GM19463 (cell line): ENCODE results near the gene KLHL2.
A peak's percentile ranks its signal among the peaks of the same experiment; 100 is the strongest.
"Not testable (repeated sequence)": the region's sequence is repeated elsewhere in the genome, so short reads cannot be mapped to it uniquely, and the experiment has no call there.

Experiments used
- ATAC-seq: cut with Tn5 transposase; IDR thresholded peaks from one replicate; pipeline ENCODE4 v1.9.1; 2021; ENCODE audit warnings: mild to moderate bottlenecking, moderate library complexity; ENCODE audit not compliant: unreplicated experiment

The KLHL2 gene

GRCh38 chr4:165199722-165200121, 7.6 kb upstream of the KLHL2 start:
- ATAC-seq = no peak

- ATAC-seq = no peak
Measured at GRCh38 chr4:165201806-165202205, 5.6 kb upstream of the KLHL2 start.

GRCh38 chr4:165203541-165204461, 3.6 kb upstream of the KLHL2 start:
- no peak for ATAC-seq

GRCh38 chr4:165204462-165204830, 2.9 kb upstream of the KLHL2 start:
- no peak for ATAC-seq

- peak; percentile 23 for ATAC-seq
Measured at GRCh38 chr4:165207016-165207430, 338 bp upstream of the KLHL2 start.

DNA sequence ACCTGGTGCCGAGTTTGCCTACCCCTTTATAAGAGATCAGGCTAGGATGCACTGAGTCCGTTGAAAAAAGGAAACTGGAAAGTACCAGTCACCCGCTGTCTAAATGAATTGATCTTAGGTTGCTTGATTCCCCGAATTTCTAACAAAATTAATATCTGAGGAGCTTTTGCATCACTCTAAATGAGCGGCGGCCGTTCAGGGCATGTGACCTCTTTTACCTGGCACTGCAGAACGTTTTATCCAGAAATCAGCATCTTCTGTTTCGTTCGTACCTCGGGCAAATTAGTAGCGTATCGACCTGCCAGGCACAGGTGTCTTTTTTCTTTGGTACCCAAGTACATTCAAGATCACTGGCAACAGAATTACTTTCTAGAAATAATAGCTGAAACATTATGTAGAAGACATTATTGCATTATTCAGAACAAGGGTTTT, 876 bp downstream of the KLHL2 start:
- peak; percentile 13 for ATAC-seq

- no peak for ATAC-seq
Measured at GRCh38 chr4:165208741-165209388, 1.5 kb downstream of the KLHL2 start.

DNA sequence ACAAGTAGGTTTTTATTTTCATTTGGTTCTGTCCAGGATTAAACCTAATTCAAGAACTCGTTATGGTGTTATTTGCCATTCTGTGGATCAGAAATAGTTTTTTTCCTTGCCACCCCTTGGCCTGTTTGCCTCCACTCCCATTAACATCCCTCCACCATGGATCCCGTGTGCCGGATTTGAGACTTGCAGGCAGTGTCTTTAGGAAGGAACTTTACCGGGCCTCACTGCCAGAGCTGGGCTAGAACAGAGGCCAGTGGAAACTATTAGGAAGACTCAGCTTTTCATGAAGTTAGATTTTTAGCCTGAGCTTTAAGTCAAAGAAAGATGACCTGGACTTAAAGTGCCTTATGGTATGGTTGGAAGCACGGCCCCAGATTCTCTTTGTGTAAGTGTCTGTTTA, 2.4 kb downstream of the KLHL2 start:
- ATAC-seq = no peak

GRCh38 chr4:165210566-165210965, 3.2 kb downstream of the KLHL2 start:
- no peak for ATAC-seq

DNA sequence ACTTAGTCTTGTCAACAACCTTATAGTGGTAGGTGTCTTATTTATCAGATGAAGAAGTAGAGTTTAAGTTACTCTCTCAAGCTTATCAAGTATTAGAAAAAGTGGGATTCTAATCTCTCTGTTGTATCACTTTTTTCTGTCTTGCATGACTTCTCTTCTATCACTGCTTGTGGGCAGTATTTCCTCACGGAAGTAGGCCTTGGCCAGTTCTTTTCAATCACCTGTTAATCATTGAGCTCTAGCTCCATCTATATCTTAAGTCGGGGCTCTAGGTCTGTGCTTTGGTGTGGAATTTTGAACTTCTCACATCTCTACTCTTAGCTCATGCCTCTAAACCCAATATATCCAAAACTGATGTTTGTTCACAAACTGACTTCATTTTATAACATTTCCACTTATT, 5.3 kb downstream of the KLHL2 start:
- peak; percentile 22 for ATAC-seq

DNA sequence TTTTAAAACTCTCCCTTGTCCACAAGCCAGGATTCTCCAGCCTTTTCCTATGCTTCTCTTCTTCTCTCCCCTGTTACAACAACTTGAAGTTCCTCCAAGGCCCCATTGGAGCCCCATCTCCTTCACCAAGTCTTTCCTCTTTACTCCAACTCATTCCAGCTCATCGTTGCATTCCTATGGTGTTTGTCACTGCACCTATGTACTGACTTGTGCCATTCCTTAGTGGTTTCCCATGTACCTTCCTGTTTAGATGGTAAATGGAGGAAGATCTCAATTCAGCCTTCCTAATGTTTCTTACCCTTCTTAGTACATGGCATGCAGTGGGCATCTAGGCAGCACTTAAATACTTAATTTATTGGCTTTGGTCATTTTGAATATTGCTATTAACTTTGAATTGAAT, 6.0 kb downstream of the KLHL2 start:
- ATAC-seq = not testable (repeated sequence)

- ATAC-seq = not testable (repeated sequence)
Measured at GRCh38 chr4:165213991-165214709, 6.8 kb downstream of the KLHL2 start.

DNA sequence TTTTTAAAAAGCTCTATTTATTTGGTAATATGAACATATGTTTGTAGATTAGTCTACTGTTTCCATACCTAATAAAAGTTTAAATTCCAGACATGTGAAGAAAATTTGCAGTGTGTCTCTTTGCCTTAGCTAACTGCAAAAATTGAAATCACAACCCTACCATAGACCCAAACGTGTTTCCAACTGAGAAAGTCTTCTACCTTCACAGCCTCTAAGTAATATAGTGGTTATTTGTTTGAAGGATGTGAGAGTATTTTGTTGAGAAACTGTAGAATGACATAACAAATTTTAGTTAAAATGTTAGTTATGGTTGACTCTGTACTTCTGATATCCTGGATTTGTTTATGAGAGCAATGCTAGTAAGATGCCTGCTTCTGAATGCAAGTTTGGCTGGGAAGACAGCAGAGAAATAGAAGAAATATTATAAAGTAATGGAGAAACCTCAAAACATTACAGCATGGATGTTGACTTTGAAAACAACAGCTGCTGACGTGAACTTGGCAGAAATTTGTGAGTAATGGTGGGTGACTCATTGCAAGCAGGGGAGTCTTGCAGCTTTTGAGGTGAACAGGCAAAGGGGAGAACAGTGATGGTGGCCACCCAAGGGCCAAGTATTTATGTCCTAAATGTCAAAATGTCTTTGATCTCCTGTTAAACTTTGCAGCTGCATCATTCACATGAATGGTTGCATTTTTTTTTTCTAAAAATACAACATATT, 7.8 kb downstream of the KLHL2 start:
- ATAC-seq = peak; percentile 62

DNA sequence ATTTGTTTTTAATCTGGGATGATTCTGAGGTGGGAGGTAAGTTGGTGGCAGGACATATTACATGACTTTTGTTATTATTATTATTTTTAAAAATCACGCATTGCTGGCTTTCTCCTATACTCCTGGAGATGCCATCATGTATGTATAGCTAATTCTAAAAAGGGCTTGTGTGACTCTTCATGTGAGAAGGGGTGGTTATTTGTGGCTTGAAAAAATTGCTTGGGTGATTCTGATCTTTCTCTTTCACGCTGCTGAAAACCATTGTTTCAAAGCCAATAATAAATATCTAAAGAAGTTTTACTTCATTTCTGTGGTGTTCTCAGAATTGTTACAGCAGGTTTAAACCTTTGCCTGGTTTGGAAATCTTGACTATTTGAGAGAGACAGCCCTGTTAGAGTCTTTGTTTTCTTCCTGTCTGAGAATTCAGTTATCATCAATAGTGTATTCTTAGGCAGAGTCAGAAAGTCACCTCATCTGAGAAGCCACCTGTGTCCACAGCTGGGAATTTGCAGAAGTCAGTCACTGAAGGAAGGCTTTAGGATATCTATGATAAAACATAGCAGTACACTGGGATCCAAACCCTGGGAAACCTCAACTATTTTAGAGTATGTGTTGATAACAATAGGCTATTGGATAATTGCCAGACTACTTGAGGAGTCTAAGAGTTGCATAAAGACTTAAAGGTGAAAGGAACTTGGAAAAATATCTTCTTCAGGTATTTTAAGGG, 8.6 kb downstream of the KLHL2 start:
- peak; percentile 49 for ATAC-seq

DNA sequence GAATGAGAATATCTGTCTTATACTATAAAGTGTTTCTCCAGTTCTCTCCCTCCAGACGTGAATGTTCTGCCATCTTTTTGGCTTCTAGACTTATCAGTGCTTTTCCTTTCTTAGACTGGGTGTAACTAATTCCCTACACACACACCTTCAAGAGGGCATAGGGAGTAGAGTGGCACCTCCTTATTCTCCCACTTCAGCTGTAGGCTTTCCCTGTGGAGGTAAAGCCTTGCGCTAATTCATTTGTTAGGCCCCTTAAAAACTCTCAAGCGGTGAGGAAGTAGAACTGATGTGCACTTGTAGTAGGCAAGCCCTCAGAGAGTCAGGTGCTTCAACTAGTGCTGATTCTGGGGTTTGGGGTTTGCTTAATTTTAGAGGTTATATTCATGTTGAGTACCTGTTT, 10.0 kb downstream of the KLHL2 start:
- no peak for ATAC-seq

GRCh38 chr4:165221306-165221705, 13.9 kb downstream of the KLHL2 start:
- ATAC-seq = not testable (repeated sequence)

DNA sequence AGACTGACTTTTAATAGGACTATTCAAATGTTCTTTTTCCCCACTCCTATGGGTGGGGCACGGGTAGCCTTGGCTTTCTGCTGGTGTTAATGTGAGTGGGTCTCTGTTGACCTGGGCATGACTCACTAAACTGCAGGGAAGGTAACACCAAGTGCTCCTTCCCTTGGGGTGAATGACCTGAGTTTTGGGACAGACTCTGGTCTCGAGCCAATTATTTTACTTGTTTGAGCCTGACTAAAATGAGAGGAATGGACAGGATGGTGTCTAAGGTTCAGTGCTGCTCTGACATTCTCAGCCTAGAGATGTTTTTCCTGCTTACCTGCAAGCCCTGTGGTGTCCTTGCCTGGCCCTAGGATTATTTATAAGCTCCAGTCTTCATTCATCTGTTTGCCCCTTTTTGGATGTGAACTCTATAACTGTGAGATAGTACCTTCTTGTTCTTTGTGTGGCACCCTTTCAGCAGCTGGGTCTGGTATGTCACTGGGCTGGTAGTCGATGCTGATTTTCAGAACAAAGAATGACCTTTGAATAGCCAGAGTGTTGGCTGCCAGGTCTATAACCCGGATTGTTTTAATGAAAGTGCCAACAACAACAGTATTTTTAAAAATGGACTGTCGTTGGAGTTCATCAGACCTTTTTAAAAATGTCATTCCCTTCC, 14.8 kb downstream of the KLHL2 start:
- not testable (repeated sequence) for ATAC-seq

DNA sequence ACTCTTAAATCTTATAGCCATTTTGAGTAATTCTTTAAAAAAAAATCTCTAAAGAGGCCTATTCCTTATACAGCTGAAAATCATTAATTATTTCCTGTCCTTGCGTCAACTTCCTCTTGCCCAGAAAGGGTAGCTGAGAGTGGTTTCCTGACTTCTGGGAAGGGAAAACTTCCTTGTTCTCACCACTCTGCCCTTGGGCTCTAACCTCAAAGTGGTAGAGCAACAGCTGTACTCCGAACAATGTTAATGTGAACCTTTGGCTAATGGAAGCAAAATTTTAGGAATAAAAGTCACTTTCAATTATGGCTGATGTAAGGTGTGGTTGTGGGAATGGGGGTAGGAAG, 15.3 kb downstream of the KLHL2 start:
- no peak for ATAC-seq

- ATAC-seq = not testable (repeated sequence)
Measured at GRCh38 chr4:165227401-165227800, 20.0 kb downstream of the KLHL2 start.
